Pons (tissue), 1 donor: ENCODE results near the gene CACNG4.
A peak's percentile ranks its signal among the peaks of the same experiment; 100 is the strongest.

Source experiments
- DNase-seq: peaks from one replicate; pipeline ENCODE4 v3.0.0-alpha.2; 2016; ENCODE audit warnings: low spot score

Gene CACNG4

GRCh38 chr17:67043283-67043682, 78.8 kb downstream of the CACNG4 start:
- DNase-seq = no peak

- no peak for DNase-seq
These were observed 79.7 kb downstream of the CACNG4 start, which contains the start of gene CACNG1 for GRCh38 chr17:67044016-67044772. Gene CACNG1, plus strand, starts transcription at chr17:67044554. Its CDS starts 107 bp downstream, at chr17:67044661.

- DNase-seq = no peak
These were observed 80.4 kb downstream of the CACNG4 start for GRCh38 chr17:67044940-67045339.

GRCh38 chr17:67046398-67046797, 81.9 kb downstream of the CACNG4 start:
- no peak for DNase-seq

GRCh38 chr17:67047382-67047781, 82.9 kb downstream of the CACNG4 start:
- no peak for DNase-seq

GRCh38 chr17:67049025-67049739, 84.7 kb downstream of the CACNG4 start:
- DNase-seq = no peak

GRCh38 chr17:67050066-67050465, 85.6 kb downstream of the CACNG4 start:
- DNase-seq = no peak

GRCh38 chr17:67050471-67051154, 86.1 kb downstream of the CACNG4 start:
- DNase-seq = no peak

- no peak for DNase-seq
These were observed 86.6 kb downstream of the CACNG4 start for GRCh38 chr17:67051155-67051538.

- DNase-seq = no peak
These were observed 87.3 kb downstream of the CACNG4 start for GRCh38 chr17:67051837-67052236.

GRCh38 chr17:67052720-67053437, 88.4 kb downstream of the CACNG4 start:
- no peak for DNase-seq

GRCh38 chr17:67053438-67054000, 89.0 kb downstream of the CACNG4 start:
- no peak for DNase-seq

- no peak for DNase-seq
These were observed 89.6 kb downstream of the CACNG4 start for GRCh38 chr17:67054011-67054591.

GRCh38 chr17:67054608-67055007, 90.1 kb downstream of the CACNG4 start:
- DNase-seq = no peak

GRCh38 chr17:67055041-67055443, 90.5 kb downstream of the CACNG4 start:
- no peak for DNase-seq

GRCh38 chr17:67055811-67056745, 91.6 kb downstream of the CACNG4 start:
- DNase-seq = no peak

- no peak for DNase-seq
These were observed 92.4 kb downstream of the CACNG4 start for GRCh38 chr17:67056746-67057490.

GRCh38 chr17:67058036-67058435, 93.5 kb downstream of the CACNG4 start:
- no peak for DNase-seq

- peak; percentile 4 for DNase-seq
These were observed 94.9 kb downstream of the CACNG4 start for GRCh38 chr17:67059372-67059771.

GRCh38 chr17:67063141-67063540, 98.6 kb downstream of the CACNG4 start:
- DNase-seq = no peak
